COR-L47 (cell line): ENCODE data around the gene FFAR1.
"Not testable (repeated sequence)": the region's sequence is repeated elsewhere in the genome, so short reads cannot be mapped to it uniquely, and the experiment has no call there.

Experiments
- DNase-seq: peaks from one replicate; lab custom pipeline; 2025; lab: John Stamatoyannopoulos, UW

The FFAR1 gene

DNA sequence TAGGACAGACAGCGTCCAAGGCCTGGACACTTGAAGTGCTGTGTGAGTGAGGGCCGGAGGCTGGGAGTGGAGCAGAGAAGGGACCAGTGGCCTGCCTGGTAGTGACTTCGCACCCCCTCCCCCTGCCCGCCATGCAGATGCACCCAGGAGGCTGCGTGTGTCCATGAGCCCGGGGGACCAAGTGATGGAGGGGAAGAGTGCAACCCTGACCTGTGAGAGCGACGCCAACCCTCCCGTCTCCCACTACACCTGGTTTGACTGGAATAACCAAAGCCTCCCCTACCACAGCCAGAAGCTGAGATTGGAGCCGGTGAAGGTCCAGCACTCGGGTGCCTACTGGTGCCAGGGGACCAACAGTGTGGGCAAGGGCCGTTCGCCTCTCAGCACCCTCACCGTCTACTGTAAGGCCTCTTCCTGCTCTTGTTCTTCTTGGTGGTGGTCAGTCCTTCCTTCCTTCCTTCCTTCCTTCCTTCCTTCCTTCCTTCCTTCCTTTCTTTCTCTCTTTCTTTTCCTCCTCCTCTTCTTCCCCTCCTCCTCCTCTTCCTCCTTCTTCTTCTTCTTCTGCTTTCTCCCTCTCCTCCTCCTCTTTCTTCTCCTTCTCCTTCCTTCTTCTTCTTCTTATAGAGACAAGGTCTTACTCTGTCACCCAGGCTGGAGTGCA lies 6.0 kb upstream of the FFAR1 start:
- DNase-seq: no peak

- no peak for DNase-seq
These were observed 5.3 kb upstream of the FFAR1 start for GRCh38 chr19:35342430-35342829.

- no peak for DNase-seq
These were observed 3.1 kb upstream of the FFAR1 start for GRCh38 chr19:35344511-35345031.

- DNase-seq: no peak
These were observed 2.0 kb upstream of the FFAR1 start for GRCh38 chr19:35345671-35346111.

- DNase-seq: no peak
These were observed 1.3 kb upstream of the FFAR1 start for GRCh38 chr19:35346193-35347052.

GRCh38 chr19:35347930-35348298 lies 212 bp downstream of the FFAR1 start:
- no peak for DNase-seq

DNA sequence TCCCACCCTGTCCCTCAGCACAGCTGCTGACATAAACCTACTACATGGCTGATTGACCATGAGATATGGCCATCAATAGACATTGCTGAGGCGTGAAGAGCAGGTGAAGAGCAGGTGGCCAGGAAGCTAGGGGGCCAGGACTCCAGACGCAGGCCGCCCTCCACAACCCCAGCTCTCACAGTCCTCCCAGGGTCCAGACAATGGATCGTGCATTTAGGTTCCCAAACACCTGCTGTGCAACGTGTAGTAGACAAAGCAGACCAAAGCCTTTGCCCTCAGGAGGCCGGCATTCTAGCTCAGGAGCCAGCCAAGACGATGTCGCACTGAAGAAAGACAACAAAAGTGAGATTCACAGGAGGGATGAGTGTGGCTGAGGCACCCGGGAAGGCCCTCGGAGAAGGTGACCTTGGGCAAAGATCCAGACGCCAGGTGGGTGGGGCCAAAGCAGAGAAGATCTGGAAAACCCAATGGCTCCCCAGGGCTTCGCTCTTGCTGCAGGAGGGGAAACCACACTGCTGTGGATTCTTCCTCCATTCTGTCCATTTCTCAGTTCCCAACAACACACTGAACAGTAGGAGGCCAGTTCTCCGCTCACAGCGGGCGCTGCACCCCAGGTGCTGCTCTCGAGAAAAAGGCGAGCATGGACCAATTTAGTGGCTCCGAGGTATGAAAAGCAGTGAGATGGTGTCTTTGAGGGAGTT lies 1.4 kb downstream of the FFAR1 start:
- no peak for DNase-seq

- DNase-seq: no peak
These were observed 2.2 kb downstream of the FFAR1 start for GRCh38 chr19:35349614-35350521.

DNA sequence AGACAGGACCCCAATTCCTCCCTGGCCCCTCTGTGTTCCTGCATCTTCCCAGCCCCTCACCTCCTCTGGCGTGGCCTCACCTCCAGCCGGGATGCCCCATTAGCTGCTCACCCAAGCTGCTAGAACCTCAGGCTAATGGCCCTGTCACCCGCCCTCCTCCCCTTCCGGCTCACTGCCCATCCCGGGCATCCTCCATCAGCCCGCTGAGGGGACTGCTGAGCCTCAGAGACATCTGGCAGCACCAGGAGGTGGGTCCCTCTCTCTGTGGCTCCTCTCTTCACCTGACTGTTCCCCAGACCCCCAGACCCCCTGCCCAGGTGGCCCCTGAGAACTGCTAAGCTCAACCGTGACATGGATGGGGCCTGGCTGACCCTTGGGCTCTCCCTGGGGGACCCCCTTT lies 2.9 kb downstream of the FFAR1 start:
- no peak for DNase-seq

DNA sequence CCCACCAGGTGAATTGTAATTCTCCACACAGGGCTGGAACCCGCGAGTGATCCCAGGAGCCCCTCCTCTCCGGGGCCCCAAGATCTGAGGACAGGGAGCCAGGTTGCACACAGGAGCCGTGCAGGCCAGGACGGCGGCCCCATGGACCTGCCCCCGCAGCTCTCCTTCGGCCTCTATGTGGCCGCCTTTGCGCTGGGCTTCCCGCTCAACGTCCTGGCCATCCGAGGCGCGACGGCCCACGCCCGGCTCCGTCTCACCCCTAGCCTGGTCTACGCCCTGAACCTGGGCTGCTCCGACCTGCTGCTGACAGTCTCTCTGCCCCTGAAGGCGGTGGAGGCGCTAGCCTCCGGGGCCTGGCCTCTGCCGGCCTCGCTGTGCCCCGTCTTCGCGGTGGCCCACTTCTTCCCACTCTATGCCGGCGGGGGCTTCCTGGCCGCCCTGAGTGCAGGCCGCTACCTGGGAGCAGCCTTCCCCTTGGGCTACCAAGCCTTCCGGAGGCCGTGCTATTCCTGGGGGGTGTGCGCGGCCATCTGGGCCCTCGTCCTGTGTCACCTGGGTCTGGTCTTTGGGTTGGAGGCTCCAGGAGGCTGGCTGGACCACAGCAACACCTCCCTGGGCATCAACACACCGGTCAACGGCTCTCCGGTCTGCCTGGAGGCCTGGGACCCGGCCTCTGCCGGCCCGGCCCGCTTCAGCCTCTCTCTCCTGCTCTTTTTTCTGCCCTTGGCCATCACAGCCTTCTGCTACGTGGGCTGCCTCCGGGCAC lies 3.9 kb downstream of the FFAR1 start:
- DNase-seq: no peak

DNA sequence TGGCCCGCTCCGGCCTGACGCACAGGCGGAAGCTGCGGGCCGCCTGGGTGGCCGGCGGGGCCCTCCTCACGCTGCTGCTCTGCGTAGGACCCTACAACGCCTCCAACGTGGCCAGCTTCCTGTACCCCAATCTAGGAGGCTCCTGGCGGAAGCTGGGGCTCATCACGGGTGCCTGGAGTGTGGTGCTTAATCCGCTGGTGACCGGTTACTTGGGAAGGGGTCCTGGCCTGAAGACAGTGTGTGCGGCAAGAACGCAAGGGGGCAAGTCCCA lies 4.4 kb downstream of the FFAR1 start:
- no peak for DNase-seq

GRCh38 chr19:35352448-35353304 lies 5.0 kb downstream of the FFAR1 start:
- peak; percentile 41 for DNase-seq

DNA sequence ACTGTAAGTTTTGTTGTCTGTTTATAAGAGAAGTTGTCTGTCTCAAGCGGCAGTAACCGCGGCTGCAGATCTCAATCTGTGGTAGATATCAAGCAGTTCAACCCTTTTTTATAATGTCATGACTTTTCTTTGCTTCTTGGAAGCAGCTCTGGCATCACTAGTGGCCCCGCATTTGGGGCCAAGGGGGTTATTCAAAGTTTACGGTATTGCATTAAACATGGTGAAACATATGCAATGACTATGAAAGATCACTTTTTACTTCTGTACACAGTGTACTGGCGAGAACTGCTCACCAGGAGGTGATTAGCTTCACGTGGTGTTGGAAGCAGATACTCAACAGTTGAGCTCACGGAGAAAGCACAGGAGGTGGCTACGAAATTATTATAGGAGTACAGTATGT lies 5.9 kb downstream of the FFAR1 start:
- DNase-seq: no peak

DNA sequence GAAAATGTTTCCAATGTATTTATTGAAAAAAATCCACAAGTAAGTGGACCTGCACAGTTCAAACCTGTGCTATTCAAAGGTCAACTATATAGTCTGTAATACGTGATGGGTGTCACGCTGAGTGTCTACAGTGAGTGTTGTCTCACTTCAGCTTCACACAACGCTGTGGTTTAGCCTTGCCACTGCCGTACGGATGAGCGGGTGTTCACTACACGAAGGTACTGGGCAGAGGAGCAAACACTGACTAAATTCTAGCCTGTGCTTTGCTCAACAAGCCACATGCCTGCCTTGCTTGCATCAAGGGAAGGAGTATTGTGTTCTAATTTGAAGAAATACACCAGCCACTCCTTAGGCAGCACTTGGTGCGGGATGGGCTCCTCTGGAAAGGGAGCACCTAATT lies 7.2 kb downstream of the FFAR1 start:
- DNase-seq: no peak

- no peak for DNase-seq
These were observed 8.2 kb downstream of the FFAR1 start for GRCh38 chr19:35355791-35356460.

DNA sequence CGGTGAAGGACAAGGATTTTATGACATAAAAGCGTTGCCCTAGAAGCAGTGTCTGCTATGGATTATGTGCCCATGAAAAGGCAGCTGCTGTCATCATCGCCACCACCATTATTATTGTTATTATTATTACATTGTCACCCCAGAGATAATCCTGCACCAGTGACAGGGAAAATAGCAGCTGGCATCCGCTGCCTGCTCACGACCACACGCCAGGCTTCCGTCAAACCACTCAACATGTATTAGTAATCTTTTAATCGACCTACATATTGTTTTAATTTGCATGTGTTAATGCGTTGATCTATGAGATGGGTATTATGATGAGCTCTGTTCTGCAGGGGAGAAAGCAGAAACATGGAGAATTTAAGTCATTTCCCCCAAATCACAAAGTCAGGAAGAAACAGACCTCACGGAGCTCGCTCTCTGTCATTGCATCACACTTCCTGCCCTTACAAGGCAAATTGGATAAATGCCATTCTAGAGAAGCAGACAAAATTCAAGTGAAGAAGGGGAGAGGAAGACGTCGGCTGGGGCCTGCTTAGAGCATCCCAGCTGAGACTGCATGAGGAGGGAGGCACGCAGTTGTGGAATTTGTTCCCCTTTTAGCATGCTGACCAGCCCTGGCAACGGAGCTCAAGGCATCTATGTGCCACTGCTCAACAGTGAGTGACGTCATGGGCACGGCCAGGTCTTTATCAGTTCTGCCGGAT lies 10.3 kb downstream of the FFAR1 start, which contains the start of gene FFAR3:
TSS of gene FFAR3 (plus strand) at position 594 of the 707 bp plus-strand sequence. CDS start 431 bp downstream, outside the sequence.
- DNase-seq: no peak

DNA sequence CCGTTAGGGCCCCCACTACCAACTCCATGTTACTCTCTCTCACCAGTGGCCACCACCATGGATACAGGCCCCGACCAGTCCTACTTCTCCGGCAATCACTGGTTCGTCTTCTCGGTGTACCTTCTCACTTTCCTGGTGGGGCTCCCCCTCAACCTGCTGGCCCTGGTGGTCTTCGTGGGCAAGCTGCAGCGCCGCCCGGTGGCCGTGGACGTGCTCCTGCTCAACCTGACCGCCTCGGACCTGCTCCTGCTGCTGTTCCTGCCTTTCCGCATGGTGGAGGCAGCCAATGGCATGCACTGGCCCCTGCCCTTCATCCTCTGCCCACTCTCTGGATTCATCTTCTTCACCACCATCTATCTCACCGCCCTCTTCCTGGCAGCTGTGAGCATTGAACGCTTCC lies 11.1 kb downstream of the FFAR1 start:
- DNase-seq: not testable (repeated sequence)

- DNase-seq: not testable (repeated sequence)
These were observed 11.7 kb downstream of the FFAR1 start for GRCh38 chr19:35359395-35359794.

DNA sequence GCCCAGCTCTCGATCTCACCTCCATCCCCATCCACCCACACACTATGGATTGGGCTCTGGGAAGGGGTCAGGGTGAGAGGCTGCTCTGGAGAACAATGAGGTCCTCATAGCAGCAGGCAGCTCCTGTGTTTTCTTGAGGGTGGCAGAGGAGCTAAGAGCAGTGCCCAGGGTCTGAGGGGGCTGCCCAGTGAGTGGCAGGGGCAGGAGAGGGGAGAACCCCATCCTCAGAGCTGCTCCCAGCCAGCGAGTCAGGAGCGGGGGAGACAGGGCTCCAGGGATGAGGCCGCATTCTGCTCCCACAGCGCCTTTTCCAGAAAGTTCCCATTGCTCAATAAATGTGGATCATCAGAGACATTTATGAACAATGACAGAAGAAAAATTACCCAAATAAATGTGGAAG lies 12.4 kb downstream of the FFAR1 start:
- not testable (repeated sequence) for DNase-seq
